Common myeloid progenitor, CD34-positive (primary cell): ENCODE measurements around the gene ALX4.

Experiments used
- CTCF ChIA-PET: fragments of 350-600 bp; sonication (Branson Sonifier 250); formaldehyde crosslinking; loops from one replicate; lab custom pipeline; 2021; ENCODE audit warnings: antibody characterized with exemption; lab: Charles Lee
- POLR2A ChIA-PET: fragments of 350-600 bp; sonication (Branson Sonifier 250); formaldehyde crosslinking; loops from one replicate; lab custom pipeline; 2021; ENCODE audit warnings: antibody characterized with exemption; lab: Charles Lee
- DNase-seq, 3 donors: peaks; one replicate each; pipeline versions ENCODE4 v3.0.0 to v3.0.0-alpha.2; 2013
- H3K27ac ChIP-seq, 2 experiments: 1 replicate in 1 of 2; 2 replicates in 1 of 2; pipeline ENCODE4 v1.7.0; 2013; ENCODE audit warnings: inconsistent platforms in 2 of 2, low read length in 2 of 2, mild to moderate bottlenecking in 2 of 2, low read depth in 1 of 2, moderate library complexity in 1 of 2; ENCODE audit not compliant: severe bottlenecking in 2 of 2, insufficient read depth in 1 of 2, poor library complexity in 1 of 2
- H3K27me3 ChIP-seq, 5 experiments: replicated peaks in 2 of 5; 1 replicate in 3 of 5; 2 replicates in 2 of 5; pipeline versions ENCODE4 v1.6.1 to v1.7.0; 2013; ENCODE audit warnings: low read length in 4 of 5, mild to moderate bottlenecking in 2 of 5, moderate library complexity in 2 of 5, inconsistent platforms in 1 of 5; ENCODE audit not compliant: insufficient read depth in 5 of 5, control insufficient read depth in 4 of 5
- H3K36me3 ChIP-seq, 4 experiments: 1 replicate in 2 of 4; 2 replicates in 2 of 4; pipeline versions ENCODE4 v1.6.1 to v1.7.0; 2013; ENCODE audit warnings: low read length in 3 of 4, control low read depth in 1 of 4, mild to moderate bottlenecking in 1 of 4; ENCODE audit not compliant: control insufficient read depth in 4 of 4, insufficient read depth in 4 of 4
- H3K4me1 ChIP-seq, 4 experiments: 1 replicate in 3 of 4; 2 replicates in 1 of 4; pipeline versions ENCODE4 v1.6.1 to v1.7.1; 2013; ENCODE audit warnings: low read length in 3 of 4, mild to moderate bottlenecking in 3 of 4, control low read depth in 1 of 4, inconsistent platforms in 1 of 4, moderate library complexity in 1 of 4; ENCODE audit not compliant: control insufficient read depth in 4 of 4, insufficient read depth in 4 of 4; ENCODE audit errors: control extremely low read depth in 1 of 4
- H3K4me3 ChIP-seq, 7 experiments: 1 replicate in 4 of 7; 2 replicates in 3 of 7; pipeline versions ENCODE4 v1.5.1 to v1.7.0; 2013; ENCODE audit warnings: mild to moderate bottlenecking in 7 of 7, low read length in 6 of 7, moderate library complexity in 6 of 7, inconsistent platforms in 2 of 7, low read depth in 2 of 7, control low read depth in 1 of 7; ENCODE audit not compliant: insufficient read depth in 4 of 7, control insufficient read depth in 1 of 7; ENCODE audit errors: extremely low read depth in 1 of 7
- H3K9me3 ChIP-seq, 5 experiments: 1 replicate in 4 of 5; 2 replicates in 1 of 5; pipeline versions ENCODE4 v1.6.1 to v1.7.1; 2013; ENCODE audit warnings: low read length in 4 of 5, mild to moderate bottlenecking in 2 of 5, inconsistent platforms in 1 of 5, low read depth in 1 of 5, moderate library complexity in 1 of 5; ENCODE audit not compliant: control insufficient read depth in 4 of 5, insufficient read depth in 2 of 5; ENCODE audit errors: control extremely low read depth in 1 of 5
- WGBS: methylation state at CpG from one replicate; pipeline ENCODE4 v1.1.5; 2013; ENCODE audit not compliant: insufficient coverage; 5-methylcytosine and 5-hydroxymethylcytosine counted together

Gene ALX4

GRCh38 chr11:44247508-44247907 is 62.4 kb downstream of the ALX4 start:
- H3K9me3 ChIP-seq: peaks cover 2 to 15% (median 4%) of the 10 kb centered on the region in 5 experiments
- H3K27ac ChIP-seq: no peak overlapping the region
- no peaks in the 10 kb centered on the region for H3K27me3 ChIP-seq
- peaks cover 0 to 28% (median 9%) of the 10 kb centered on the region in 4 experiments for H3K36me3 ChIP-seq
- no peak overlapping the region for H3K4me3 ChIP-seq
- 67% methylated on average over 3 of the region's 6 CpGs for WGBS
- ChIA-PET CTCF (no interaction called here), POLR2A (no interaction called here)
- H3K4me1 ChIP-seq: no peaks in the 10 kb centered on the region
- DNase-seq: no peak

- Histone ChIP-seq H3K4me3 (no peak overlapping the region), H3K27ac (no peak overlapping the region), H3K36me3 (peaks cover 3 to 28% (median 11%) of the 10 kb centered on the region in 4 experiments), H3K9me3 (peaks cover 0 to 8% (median 2%) of the 10 kb centered on the region in 5 experiments), H3K4me1 (no peaks in the 10 kb centered on the region), H3K27me3 (no peaks in the 10 kb centered on the region)
- no peak for DNase-seq
- ChIA-PET POLR2A (no interaction called here), CTCF (no interaction called here)
- 92% methylated on average over 2 of the region's 4 CpGs for WGBS
These were observed 63.2 kb downstream of the ALX4 start for GRCh38 chr11:44246726-44247125.

GRCh38 chr11:44244639-44245310 is 65.2 kb downstream of the ALX4 start:
- CTCF ChIA-PET: no interaction called here
- Histone ChIP-seq H3K4me1 (no peaks in the 10 kb centered on the region), H3K27ac (no peak overlapping the region), H3K4me3 (no peak overlapping the region), H3K27me3 (no peaks in the 10 kb centered on the region), H3K36me3 (peaks cover 3 to 23% (median 12%) of the 10 kb centered on the region in 4 experiments), H3K9me3 (peaks cover 0 to 2% (median 0%) of the 10 kb centered on the region in 5 experiments)
- WGBS: 97% methylated on average over 7 of the region's 8 CpGs
- POLR2A ChIA-PET: no interaction called here
- DNase-seq: no peak

GRCh38 chr11:44243595-44244343 is 66.2 kb downstream of the ALX4 start:
- Histone ChIP-seq H3K36me3 (peaks cover 3 to 23% (median 12%) of the 10 kb centered on the region in 4 experiments), H3K27me3 (no peaks in the 10 kb centered on the region), H3K9me3 (no peaks in the 10 kb centered on the region), H3K27ac (no peak overlapping the region), H3K4me1 (no peaks in the 10 kb centered on the region), H3K4me3 (no peak overlapping the region)
- ChIA-PET POLR2A (no interaction called here), CTCF (no interaction called here)
- WGBS: 100% methylated on average over 2 of the region's 6 CpGs
- no peak for DNase-seq

- Histone ChIP-seq H3K27ac (no peak overlapping the region), H3K27me3 (no peaks in the 10 kb centered on the region), H3K36me3 (peaks cover 3 to 20% (median 12%) of the 10 kb centered on the region in 4 experiments), H3K4me1 (no peaks in the 10 kb centered on the region), H3K4me3 (no peak overlapping the region), H3K9me3 (no peaks in the 10 kb centered on the region)
- ChIA-PET CTCF (no interaction called here), POLR2A (no interaction called here)
- no peak for DNase-seq
- 100% methylated on average over 4 of the region's 5 CpGs for WGBS
These were observed 66.9 kb downstream of the ALX4 start for GRCh38 chr11:44243086-44243485.

- Histone ChIP-seq H3K27me3 (no peaks in the 10 kb centered on the region), H3K4me1 (no peaks in the 10 kb centered on the region), H3K4me3 (no peak overlapping the region), H3K27ac (no peak overlapping the region), H3K9me3 (no peaks in the 10 kb centered on the region), H3K36me3 (peaks cover 3 to 26% (median 10%) of the 10 kb centered on the region in 4 experiments)
- DNase-seq: no peak
- WGBS: 97% methylated on average over 6 of the region's 6 CpGs
- ChIA-PET CTCF (no interaction called here), POLR2A (no interaction called here)
These were observed 68.1 kb downstream of the ALX4 start for GRCh38 chr11:44241851-44242250.

GRCh38 chr11:44237156-44237555 is 72.8 kb downstream of the ALX4 start:
- CTCF ChIA-PET: no interaction called here
- POLR2A ChIA-PET: no interaction called here
- Histone ChIP-seq H3K4me1 (no peaks in the 10 kb centered on the region), H3K27me3 (no peaks in the 10 kb centered on the region), H3K27ac (no peak overlapping the region), H3K4me3 (no peak overlapping the region), H3K36me3 (peaks cover 3 to 27% (median 12%) of the 10 kb centered on the region in 4 experiments), H3K9me3 (no peaks in the 10 kb centered on the region)
- no CpG with 5 or more reads among the region's 1 CpG for WGBS
- no peak for DNase-seq
